Measurements from ENCODE around the gene NT5DC1.

The NT5DC1 gene

DNA sequence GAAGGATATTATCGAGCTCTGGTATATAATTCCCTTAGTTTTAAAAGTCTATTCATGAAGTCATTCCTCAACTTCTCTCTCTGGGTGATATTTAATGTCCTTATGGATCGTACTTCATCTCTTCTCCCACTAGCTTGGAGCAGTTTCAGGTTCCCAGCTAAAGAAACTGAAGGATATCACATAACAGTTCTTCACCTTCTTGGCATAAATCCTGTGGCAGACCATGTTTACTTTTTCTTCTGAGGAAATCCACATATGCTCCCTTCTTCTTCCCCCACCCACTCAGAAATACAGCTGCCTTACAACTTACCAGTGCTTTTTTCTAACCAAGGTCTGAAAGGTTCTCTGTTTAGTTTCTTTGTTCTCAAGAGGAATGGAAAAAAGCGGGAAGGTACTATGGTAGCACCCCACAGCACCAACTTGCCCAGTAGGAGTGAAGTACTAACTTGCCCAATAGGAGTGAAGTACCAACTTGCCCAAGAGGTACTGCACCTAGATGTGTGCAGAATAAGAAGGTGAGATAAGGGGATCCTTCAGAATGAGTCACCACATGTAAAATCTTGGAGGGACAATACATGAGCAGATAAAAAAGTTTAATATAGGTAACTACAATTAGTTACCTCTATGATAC is 100.1 kb downstream of the NT5DC1 start:
- DNase-seq: no peak

DNA sequence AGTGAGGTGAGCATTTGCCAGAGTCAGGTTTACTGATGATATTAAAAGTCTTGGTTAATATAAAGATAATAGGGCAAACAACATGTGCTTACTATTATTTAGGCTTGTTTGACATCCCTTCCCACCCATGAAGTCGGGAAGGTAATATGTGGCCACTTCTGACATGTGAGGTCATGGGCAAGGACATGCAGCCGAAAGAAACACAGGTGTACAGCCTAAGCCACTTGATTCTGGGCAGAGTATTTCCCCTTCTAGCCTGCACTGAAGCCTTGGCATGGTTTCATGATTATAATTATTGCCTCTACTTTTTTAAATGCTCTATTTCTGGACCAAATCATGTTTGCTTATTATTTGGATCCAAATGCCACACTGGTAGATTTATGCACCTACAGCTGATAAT is 100.9 kb downstream of the NT5DC1 start:
- DNase-seq: no peak

- DNase-seq: no peak
These were observed 104.6 kb downstream of the NT5DC1 start for GRCh38 chr6:116205281-116205680.

GRCh38 chr6:116206231-116206903 is 105.7 kb downstream of the NT5DC1 start:
- no peak for DNase-seq

DNA sequence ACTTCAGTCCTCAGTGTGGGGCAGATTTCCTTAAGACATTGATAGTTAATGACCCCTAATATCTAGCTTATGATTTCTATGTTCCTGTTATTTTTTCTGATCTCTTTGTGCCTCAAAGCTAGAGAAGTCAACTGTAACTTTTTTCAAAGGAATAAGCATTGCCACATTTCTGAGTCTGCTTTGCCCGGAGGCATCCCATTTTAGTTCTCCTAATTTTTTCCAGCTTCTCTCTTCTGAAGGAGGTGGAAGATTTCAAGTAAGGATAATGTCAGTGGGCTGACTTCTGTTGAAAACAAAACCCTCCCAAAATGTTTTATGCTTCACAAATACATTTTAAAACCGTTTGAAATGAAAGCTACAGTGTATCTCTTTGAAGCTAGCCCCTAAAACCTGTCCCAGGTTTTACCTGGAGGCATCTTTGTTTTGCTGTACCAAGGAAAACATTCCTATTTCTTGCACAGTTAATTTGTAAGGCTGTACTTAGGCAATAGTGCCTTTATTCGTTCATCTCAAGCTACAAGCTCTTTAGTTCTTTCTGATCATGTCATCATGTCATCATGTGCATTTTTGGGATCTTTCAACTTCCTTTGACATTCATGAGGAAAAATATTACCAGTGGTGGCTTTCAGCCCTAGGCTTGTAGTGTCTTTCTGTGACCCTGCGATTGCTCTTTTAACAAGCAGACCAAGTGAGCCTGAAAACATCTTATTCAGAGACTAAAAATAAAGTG is 107.6 kb downstream of the NT5DC1 start:
- DNase-seq: no peak

DNA sequence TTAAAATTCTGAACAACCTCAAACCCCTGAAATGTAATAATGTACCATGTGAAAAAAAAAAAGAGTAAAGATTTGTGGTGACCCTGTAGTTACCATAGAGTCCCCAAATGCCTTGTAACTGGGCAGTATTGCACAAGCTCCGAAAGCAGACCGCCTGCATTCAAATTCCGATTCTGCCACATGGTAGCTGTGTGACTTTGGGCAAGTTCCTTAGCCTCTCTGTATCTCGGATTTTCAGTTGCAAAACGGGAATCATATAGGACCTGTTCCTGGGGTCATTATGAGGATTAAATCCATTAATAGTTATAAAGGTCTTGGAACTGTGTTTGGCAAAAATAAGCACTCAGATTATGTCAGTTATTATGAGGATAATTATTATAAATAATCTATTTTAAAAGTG is 109.7 kb downstream of the NT5DC1 start:
- no peak for DNase-seq

- DNase-seq: no peak
These were observed 110.2 kb downstream of the NT5DC1 start for GRCh38 chr6:116210750-116211425.

- no peak for DNase-seq
These were observed 114.0 kb downstream of the NT5DC1 start for GRCh38 chr6:116214681-116215080.

GRCh38 chr6:116215414-116215813 is 114.8 kb downstream of the NT5DC1 start:
- DNase-seq: no peak

DNA sequence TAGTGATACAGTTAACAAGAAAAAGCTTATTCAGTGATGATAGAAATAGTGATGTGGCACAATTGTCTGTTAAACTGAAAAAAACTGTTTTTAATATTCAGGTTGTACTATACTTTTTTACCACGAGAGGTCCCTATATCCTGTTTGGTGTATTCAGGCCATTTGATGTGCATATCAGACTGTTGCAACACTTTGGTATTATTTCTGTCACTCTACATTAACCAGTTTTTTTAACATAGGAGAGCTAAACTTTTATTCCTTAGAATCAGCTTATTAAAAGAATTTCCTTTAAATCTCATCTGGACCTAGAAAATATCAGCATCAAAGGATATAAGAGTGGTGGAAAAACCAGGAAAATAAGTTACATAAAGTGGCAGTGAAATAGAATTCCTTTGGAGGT is 116.4 kb downstream of the NT5DC1 start:
- DNase-seq: no peak

DNA sequence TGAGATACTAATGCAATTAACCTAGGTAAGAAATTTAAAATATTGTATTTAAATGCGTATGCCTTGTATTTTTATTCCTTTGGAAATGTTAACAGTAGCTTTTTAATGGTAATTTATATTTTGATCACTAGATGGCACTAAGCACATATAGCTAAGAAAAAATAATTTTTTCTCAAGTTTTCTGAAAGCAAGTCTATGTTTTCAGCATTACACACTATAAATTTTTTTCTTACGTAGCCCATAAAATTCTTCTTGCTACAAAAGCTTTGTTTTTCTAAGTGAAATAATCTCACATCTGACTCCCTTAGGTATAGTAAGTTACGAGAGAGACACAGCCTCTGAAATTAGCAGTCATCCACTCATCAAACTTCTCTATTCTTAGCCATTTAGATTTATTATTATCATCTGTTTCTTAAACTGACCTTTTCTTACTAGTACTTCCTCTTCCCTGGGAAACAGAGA is 117.5 kb downstream of the NT5DC1 start:
- DNase-seq: no peak

DNA sequence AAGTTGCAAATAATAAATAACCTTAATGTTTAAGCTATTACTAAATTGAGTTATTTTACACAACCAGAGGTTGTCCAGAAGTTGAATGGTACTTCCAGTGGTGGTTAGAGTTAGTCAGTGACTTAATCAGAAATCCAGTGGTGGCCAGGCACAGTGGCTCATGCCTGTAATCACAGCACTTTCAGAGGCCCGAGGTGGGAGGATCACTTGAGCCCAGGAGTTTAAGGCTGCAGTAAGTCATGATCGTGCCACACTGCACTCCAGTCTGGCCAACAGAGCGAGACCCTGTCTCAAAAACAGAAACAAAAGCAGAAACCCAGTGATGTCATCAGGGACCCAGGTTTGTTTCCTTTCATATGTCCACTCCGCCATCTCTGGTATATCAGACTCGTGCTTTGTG is 118.2 kb downstream of the NT5DC1 start:
- no peak for DNase-seq

DNA sequence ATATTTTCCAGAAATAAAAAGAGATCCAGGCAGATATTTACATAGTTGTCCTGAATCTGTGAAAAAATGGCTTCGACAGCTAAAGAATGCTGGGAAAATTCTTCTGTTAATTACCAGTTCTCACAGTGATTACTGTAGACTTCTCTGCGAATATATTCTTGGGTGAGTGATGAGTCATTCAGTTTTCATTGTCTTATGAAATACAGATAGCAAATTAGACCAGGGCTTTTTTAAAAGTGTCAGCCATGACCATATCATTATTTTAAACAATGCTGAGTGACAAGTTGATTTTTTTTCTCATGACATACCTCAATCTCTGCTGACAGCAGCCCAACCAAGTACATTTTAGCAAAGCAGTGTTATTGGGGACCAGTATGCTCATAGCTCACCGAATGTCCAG is 120.4 kb downstream of the NT5DC1 start:
- DNase-seq: no peak

- no peak for DNase-seq
These were observed 121.3 kb downstream of the NT5DC1 start for GRCh38 chr6:116221911-116222310.

DNA sequence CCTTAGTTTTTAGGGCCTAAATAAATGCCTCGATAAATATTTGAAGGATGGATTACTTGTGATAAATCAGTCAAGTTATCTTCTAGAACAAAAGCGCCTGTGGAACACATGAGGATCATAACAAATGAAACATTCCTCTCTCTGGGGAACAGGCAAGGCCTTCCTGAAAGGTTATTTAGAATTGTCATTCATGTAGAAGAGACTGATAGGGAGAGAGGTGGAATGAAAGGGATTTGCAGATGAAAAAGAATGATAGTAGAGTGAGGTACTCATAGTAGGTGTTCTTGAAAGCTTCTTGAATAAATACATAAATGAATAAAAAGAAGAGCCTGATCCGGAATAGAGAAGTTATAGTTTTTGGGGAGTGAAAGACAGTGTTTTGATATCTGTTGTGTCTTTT is 122.7 kb downstream of the NT5DC1 start:
- DNase-seq: no peak

- DNase-seq: no peak
These were observed 128.7 kb downstream of the NT5DC1 start for GRCh38 chr6:116229287-116229913.

- DNase-seq: no peak
These were observed 134.0 kb downstream of the NT5DC1 start for GRCh38 chr6:116234689-116235088.

DNA sequence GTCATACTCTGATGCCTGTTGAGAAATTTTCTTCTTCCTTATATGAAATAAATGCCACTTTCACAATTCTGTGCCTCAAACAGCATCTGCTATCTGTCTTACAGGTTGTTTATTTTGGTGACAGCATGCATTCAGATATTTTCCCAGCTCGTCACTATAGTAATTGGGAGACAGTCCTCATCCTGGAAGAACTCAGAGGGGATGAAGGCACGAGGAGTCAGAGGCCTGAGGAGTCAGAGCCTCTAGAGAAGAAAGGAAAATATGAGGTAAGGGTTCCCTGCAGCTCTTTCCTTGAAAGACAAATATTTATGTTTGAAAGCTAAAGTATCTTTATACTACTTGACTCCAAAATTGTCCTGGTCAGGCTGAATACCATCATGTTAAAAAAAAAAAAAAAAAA is 137.4 kb downstream of the NT5DC1 start:
- no peak for DNase-seq

- no peak for DNase-seq
These were observed 138.6 kb downstream of the NT5DC1 start for GRCh38 chr6:116239256-116239655.

GRCh38 chr6:116239856-116240255 is 139.2 kb downstream of the NT5DC1 start:
- no peak for DNase-seq

DNA sequence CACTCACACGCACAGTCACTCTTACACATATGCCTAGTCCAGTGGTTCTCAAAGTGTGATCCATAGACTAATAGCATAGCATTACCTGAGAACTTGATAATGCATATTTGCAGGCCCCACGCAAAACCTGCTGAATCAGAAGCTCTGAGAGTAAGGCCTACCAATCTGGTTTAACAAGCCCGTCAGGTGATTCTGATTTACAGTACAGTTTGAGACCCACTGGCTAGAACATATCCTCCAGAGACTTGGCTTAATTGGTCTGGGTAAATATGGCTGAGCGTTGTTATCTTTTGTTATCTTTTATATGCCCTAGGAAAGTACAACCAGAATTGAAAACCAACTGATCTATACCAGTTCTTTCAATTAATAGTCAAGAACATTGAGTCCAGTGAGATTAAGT is 143.6 kb downstream of the NT5DC1 start:
- no peak for DNase-seq

DNA sequence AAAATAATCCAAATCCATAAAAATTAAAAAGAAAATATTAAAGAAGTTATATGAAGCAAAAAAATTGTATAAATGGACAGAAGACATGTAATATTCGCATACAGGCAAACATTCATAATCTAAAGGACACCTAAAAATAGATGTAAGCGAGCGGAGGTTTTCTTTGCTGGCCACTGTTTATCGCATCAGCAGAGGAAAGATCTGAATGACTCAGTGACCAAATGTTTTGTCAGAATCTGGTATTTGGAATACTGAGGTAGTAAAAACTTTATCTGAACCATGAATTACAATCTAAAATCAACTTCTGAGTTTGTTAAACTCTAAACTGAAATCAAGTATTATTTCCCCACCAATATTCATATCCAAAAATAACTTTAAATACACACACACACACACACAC is 145.4 kb downstream of the NT5DC1 start:
- DNase-seq: no peak

GRCh38 chr6:116247285-116247684 is 146.6 kb downstream of the NT5DC1 start:
- no peak for DNase-seq

Data from effector CD8-positive, alpha-beta T cell (primary cell).